Measurements from ENCODE around the gene SELE. TPM values are rescaled to one million over a fixed set of nuclear protein-coding genes. Genes with fewer than 3 reads are reported as not detected.
"Not testable (repeated sequence)": the region's sequence is repeated elsewhere in the genome, so short reads cannot be mapped to it uniquely, and the experiment has no call there.

SELE gene
- total and polyA plus RNA-seq, 2 of the 4 experiments (the other 2 are of a cell fraction): not detected

- H3K27me3 ChIP-seq (ENCODE audit: control insufficient read depth, insufficient read depth, low read length); H3K79me1 ChIP-seq (ENCODE audit: low read depth in 1 of 2, low read length in 2 of 2); H3K14ac ChIP-seq (replicated peaks; ENCODE audit: low read depth, low read length); H3K18ac ChIP-seq (ENCODE audit: low read depth, low read length); ATAC-seq (ENCODE audit: low read depth); POLR2A ChIA-PET (ENCODE audit: unreplicated experiment); H3K9ac ChIP-seq (ENCODE audit: low read depth, low read length); H2AK5ac ChIP-seq (ENCODE audit: low read depth, low read length); dilution Hi-C loops (cut with HindIII; ENCODE audit: low sequenced_read_pairs, unreplicated experiment); H2BK20ac ChIP-seq (ENCODE audit: low read depth, low read length); H4K5ac ChIP-seq (ENCODE audit: low read depth, low read length); H3K4ac ChIP-seq (ENCODE audit: low read depth, low read length); in situ Hi-C loops (cut with MboI; ENCODE audit: low sequenced_read_pairs); H4K8ac ChIP-seq (ENCODE audit: low read depth in 2 of 2, low read length in 2 of 2); DNase-seq; H3K9me3 ChIP-seq (ENCODE audit: control insufficient read depth, insufficient read depth, low read length); H2BK120ac ChIP-seq (ENCODE audit: low read depth, low read length); H4K91ac ChIP-seq (ENCODE audit: insufficient read depth, low read depth, low read length); intact Hi-C loops (cut with micrococcal nuclease); H3K4me1 ChIP-seq (ENCODE audit: control insufficient read depth, insufficient read depth, low read length); H4K20me1 ChIP-seq (ENCODE audit: insufficient read depth, low read length); H3K4me2 ChIP-seq (ENCODE audit: low read depth, low read length); H3K9me1 ChIP-seq (ENCODE audit: insufficient read depth, low read length); H3K36me3 ChIP-seq (ENCODE audit: control insufficient read depth, insufficient read depth, low read length); H3K27ac ChIP-seq (ENCODE audit: insufficient read depth, low read length); H3K4me3 ChIP-seq (ENCODE audit: insufficient read depth, low read depth, low read length); H3K56ac ChIP-seq (ENCODE audit: extremely low read depth, insufficient read depth, low read length); H2BK5ac ChIP-seq (ENCODE audit: low read depth, low read length, poor library complexity, severe bottlenecking); BruUV-seq (replicated peaks); H2AK9ac ChIP-seq (replicated peaks; ENCODE audit: low read depth, low read length, poor library complexity); H2BK15ac ChIP-seq (ENCODE audit: low read depth, low read length); H3K23ac ChIP-seq (ENCODE audit: low read depth, low read length); CTCF ChIA-PET; H2AFZ ChIP-seq (replicated peaks; ENCODE audit: low read length, poor library complexity): not testable (repeated sequence)
- no CpG with 5 or more reads among the region's 2 CpGs for WGBS, 2 experiments (ENCODE audit: extremely low coverage in 2 of 2, insufficient read length in 1 of 2)
Observed at GRCh38 chr1:169715100-169715499, 18.8 kb downstream of the SELE start.

- H3K9me1 ChIP-seq (ENCODE audit: insufficient read depth, low read length); H3K27ac ChIP-seq (ENCODE audit: insufficient read depth, low read length); H3K14ac ChIP-seq (replicated peaks; ENCODE audit: low read depth, low read length); H2AK5ac ChIP-seq (ENCODE audit: low read depth, low read length); H3K4me3 ChIP-seq (ENCODE audit: insufficient read depth, low read depth, low read length); H3K9me3 ChIP-seq (ENCODE audit: control insufficient read depth, insufficient read depth, low read length); H3K23ac ChIP-seq (ENCODE audit: low read depth, low read length); ATAC-seq (ENCODE audit: low read depth); dilution Hi-C loops (cut with HindIII; ENCODE audit: low sequenced_read_pairs, unreplicated experiment); H3K79me1 ChIP-seq (ENCODE audit: low read depth in 1 of 2, low read length in 2 of 2); H3K36me3 ChIP-seq (ENCODE audit: control insufficient read depth, insufficient read depth, low read length); H2AK9ac ChIP-seq (replicated peaks; ENCODE audit: low read depth, low read length, poor library complexity); H2BK20ac ChIP-seq (ENCODE audit: low read depth, low read length); H3K4me2 ChIP-seq (ENCODE audit: low read depth, low read length); H3K27me3 ChIP-seq (ENCODE audit: control insufficient read depth, insufficient read depth, low read length); DNase-seq; H4K5ac ChIP-seq (ENCODE audit: low read depth, low read length); H4K8ac ChIP-seq (ENCODE audit: low read depth in 2 of 2, low read length in 2 of 2); H4K20me1 ChIP-seq (ENCODE audit: insufficient read depth, low read length); BruUV-seq (replicated peaks); H2AFZ ChIP-seq (replicated peaks; ENCODE audit: low read length, poor library complexity); H3K18ac ChIP-seq (ENCODE audit: low read depth, low read length); H3K56ac ChIP-seq (ENCODE audit: extremely low read depth, insufficient read depth, low read length); POLR2A ChIA-PET (ENCODE audit: unreplicated experiment); H2BK15ac ChIP-seq (ENCODE audit: low read depth, low read length); H4K91ac ChIP-seq (ENCODE audit: insufficient read depth, low read depth, low read length); H3K4ac ChIP-seq (ENCODE audit: low read depth, low read length); in situ Hi-C loops (cut with MboI; ENCODE audit: low sequenced_read_pairs); H3K9ac ChIP-seq (ENCODE audit: low read depth, low read length); H2BK120ac ChIP-seq (ENCODE audit: low read depth, low read length); H3K4me1 ChIP-seq (ENCODE audit: control insufficient read depth, insufficient read depth, low read length); H2BK5ac ChIP-seq (ENCODE audit: low read depth, low read length, poor library complexity, severe bottlenecking): not testable (repeated sequence)
- CTCF ChIA-PET: interaction anchor here (1.5 kb wide), 1 partner anchor 158 kb away, joined by 3 read pairs; no protein-coding TSS in a partner anchor
- WGBS, 2 experiments (ENCODE audit: extremely low coverage in 2 of 2, insufficient read length in 1 of 2): no CpG with 5 or more reads among the region's 5 CpGs
- intact Hi-C loops (cut with micrococcal nuclease): loop anchor here (2.0 to 5.0 kb wide), 2 partner anchors 246 to 1108 kb away; no protein-coding TSS in a partner anchor
Observed at GRCh38 chr1:169713090-169713489, 20.8 kb downstream of the SELE start.

Measured in IMR-90 (cell line).